Transverse colon (tissue), 4 donors: Measurements from ENCODE around the gene PSEN2.

ENCODE experiments used
- CTCF ChIP-seq, 5 experiments: fragments of 200-600 bp in 3 of 5; fragments of 450-650 bp in 2 of 5; sonication (generic) in 3 of 5; IDR thresholded peaks; 1 replicate in 2 of 5; 2 replicates in 3 of 5; pipeline ENCODE4 v1.5.1; 2016 to 2017; ENCODE audit warnings: antibody characterized with exemption in 5 of 5, inconsistent platforms in 3 of 5, mild to moderate bottlenecking in 2 of 5, moderate library complexity in 1 of 5
- EP300 ChIP-seq: sonication (generic); formaldehyde crosslinking; IDR thresholded peaks from one replicate; pipeline ENCODE4 v1.6.1; 2017; ENCODE audit warnings: antibody characterized with exemption, low read depth
- POLR2A ChIP-seq: fragments of 450-650 bp; IDR thresholded peaks from one replicate; pipeline ENCODE4 v1.6.1; 2016; ENCODE audit warnings: antibody characterized with exemption, mild to moderate bottlenecking, moderate library complexity
- POLR2AphosphoS5 ChIP-seq, 3 donors: sonication (generic); formaldehyde crosslinking; IDR thresholded peaks; one replicate each; pipeline ENCODE4 v1.6.1; 2016; ENCODE audit warnings: antibody characterized with exemption in 3 of 3

GRCh38 chr1:226846786-226847185, 23.6 kb upstream of the PSEN2 start:
- TF ChIP-seq POLR2AphosphoS5 (IDR thresholded peaks at IDR 0.05) (no peak), CTCF (IDR thresholded peaks at IDR 0.05) (no peak), EP300 (no peak), POLR2A (no peak)
